Measurements from ENCODE around the gene LRP5.
"Not testable (repeated sequence)": the region's sequence is repeated elsewhere in the genome, so short reads cannot be mapped to it uniquely, and the experiment has no call there.

LRP5 gene

GRCh38 chr11:68282141-68282860, 30.1 kb upstream of the LRP5 start:
- TF ChIP-seq CTCF (IDR thresholded peaks at IDR 0.05; ENCODE audit: low read depth, low read length, missing control alignments) = no peak

GRCh38 chr11:68282861-68283230, 29.5 kb upstream of the LRP5 start:
- H3K4me3 ChIP-seq (replicated peaks; ENCODE audit: low read depth, low read length) = no peak overlapping the region
- TF ChIP-seq CTCF (IDR thresholded peaks at IDR 0.05; ENCODE audit: low read depth, low read length, missing control alignments) = no peak
- no peak for DNase-seq (ENCODE audit: extremely low read depth, low read depth)

More at GRCh38 chr11:68282141-68282860, 30.1 kb upstream of the LRP5 start:
- no peak for DNase-seq (ENCODE audit: extremely low read depth, low read depth)
- H3K4me3 ChIP-seq (replicated peaks; ENCODE audit: low read depth, low read length) = no peak overlapping the region

- not testable (repeated sequence) for DNase-seq (ENCODE audit: extremely low read depth, low read depth); H3K4me3 ChIP-seq (replicated peaks; ENCODE audit: low read depth, low read length)
These were observed 27.8 kb upstream of the LRP5 start for GRCh38 chr11:68284588-68284987.

- H3K4me3 ChIP-seq (replicated peaks; ENCODE audit: low read depth, low read length) = no peak overlapping the region
- DNase-seq (ENCODE audit: extremely low read depth, low read depth) = no peak
- TF ChIP-seq CTCF (IDR thresholded peaks at IDR 0.05; ENCODE audit: low read depth, low read length, missing control alignments) = no peak
These were observed 25.0 kb upstream of the LRP5 start for GRCh38 chr11:68287419-68287818.

GRCh38 chr11:68289456-68289855, 22.9 kb upstream of the LRP5 start:
- no peak for TF ChIP-seq CTCF (IDR thresholded peaks at IDR 0.05; ENCODE audit: low read depth, low read length, missing control alignments)

GRCh38 chr11:68293708-68294107, 18.7 kb upstream of the LRP5 start:
- H3K4me3 ChIP-seq (replicated peaks; ENCODE audit: low read depth, low read length) = no peak overlapping the region
- no peak for TF ChIP-seq CTCF (IDR thresholded peaks at IDR 0.05; ENCODE audit: low read depth, low read length, missing control alignments)
- DNase-seq (ENCODE audit: extremely low read depth, low read depth) = no peak

More at GRCh38 chr11:68289456-68289855, 22.9 kb upstream of the LRP5 start:
- DNase-seq (ENCODE audit: extremely low read depth, low read depth) = no peak
- no peak overlapping the region for H3K4me3 ChIP-seq (replicated peaks; ENCODE audit: low read depth, low read length)

- no peak overlapping the region for H3K4me3 ChIP-seq (replicated peaks; ENCODE audit: low read depth, low read length)
- no peak for TF ChIP-seq CTCF (IDR thresholded peaks at IDR 0.05; ENCODE audit: low read depth, low read length, missing control alignments)
- no peak for DNase-seq (ENCODE audit: extremely low read depth, low read depth)
These were observed 17.1 kb upstream of the LRP5 start for GRCh38 chr11:68295271-68295670.
